Skeletal muscle tissue (tissue), 4 donors: ENCODE measurements around the gene HTRA2. TPM values are rescaled to one million over a fixed set of nuclear protein-coding genes. Genes with fewer than 3 reads are reported as not detected.

Experiments
- H3K27ac ChIP-seq: one replicate; pipeline ENCODE4 v1.7.0; 2013; ENCODE audit warnings: mild to moderate bottlenecking, low read depth, low read length, inconsistent platforms
- H3K27me3 ChIP-seq, 3 donors: one replicate each; pipeline ENCODE4 v1.7.0; 2013; ENCODE audit warnings: low read length in 3 of 3; ENCODE audit not compliant: control insufficient read depth in 3 of 3, insufficient read depth in 3 of 3
- H3K36me3 ChIP-seq, 3 donors: one replicate each; pipeline ENCODE4 v1.7.0; 2013; ENCODE audit warnings: low read length in 3 of 3; ENCODE audit not compliant: control insufficient read depth in 3 of 3, insufficient read depth in 3 of 3
- H3K4me1 ChIP-seq, 3 donors: one replicate each; pipeline ENCODE4 v1.7.0; 2013; ENCODE audit warnings: low read length in 3 of 3, mild to moderate bottlenecking in 3 of 3; ENCODE audit not compliant: control insufficient read depth in 3 of 3, insufficient read depth in 3 of 3
- H3K4me3 ChIP-seq, 3 donors: one replicate each; pipeline ENCODE4 v1.7.0; 2013; ENCODE audit warnings: low read length in 3 of 3
- H3K9ac ChIP-seq, 3 donors: one replicate each; pipeline ENCODE4 v1.7.0; 2013; ENCODE audit warnings: low read length in 3 of 3, mild to moderate bottlenecking in 3 of 3, moderate library complexity in 2 of 3, low read depth in 1 of 3
- H3K9me3 ChIP-seq, 3 donors: one replicate each; pipeline ENCODE4 v1.7.0; 2013; ENCODE audit warnings: low read length in 3 of 3; ENCODE audit not compliant: control insufficient read depth in 3 of 3
- total RNA-seq: library from RNA; depleted of rRNA; stranded (reverse); fragments of >200 nt; gene quantifications from one replicate; pipeline ENCODE4 v1.2.3, GENCODE V29; 2014
- donor health status: Osteomylitis.

Gene HTRA2
- total RNA-seq, 1 donor from 2014 or later: 42.3 TPM

- Histone ChIP-seq H3K9ac (peak overlapping the region; percentile 78 to 88 (median 82)), H3K9me3 (no peaks in the 10 kb centered on the region), H3K4me3 (peak overlapping the region; percentile 83 to 93 (median 88)), H3K27me3 (no peaks in the 10 kb centered on the region), H3K4me1 (peaks cover 25 to 31% (median 29%) of the 10 kb centered on the region in 3 donors), H3K27ac (peak overlapping the region; percentile 82), H3K36me3 (peaks cover 49 to 63% (median 52%) of the 10 kb centered on the region in 3 donors)
These were observed 780 bp downstream of the HTRA2 start for GRCh38 chr2:74530239-74531187.

GRCh38 chr2:74531666-74532065, 1.9 kb downstream of the HTRA2 start:
- peaks cover 39 to 51% (median 43%) of the 10 kb centered on the region in 3 donors for H3K36me3 ChIP-seq
- no peak overlapping the region for H3K27ac ChIP-seq
- H3K27me3 ChIP-seq: peaks cover 0 to under 1% (median 0%) of the 10 kb centered on the region in 3 donors
- no peak overlapping the region for H3K4me3 ChIP-seq
- H3K9me3 ChIP-seq: no peaks in the 10 kb centered on the region
- no peak overlapping the region for H3K9ac ChIP-seq
- H3K4me1 ChIP-seq: peaks cover 25 to 31% (median 29%) of the 10 kb centered on the region in 3 donors

GRCh38 chr2:74532222-74532621, 2.5 kb downstream of the HTRA2 start:
- Histone ChIP-seq H3K4me1 (peaks cover 25 to 31% (median 29%) of the 10 kb centered on the region in 3 donors), H3K27me3 (peaks cover 0 to 3% (median 0%) of the 10 kb centered on the region in 3 donors), H3K4me3 (no peak overlapping the region), H3K36me3 (peaks cover 33 to 46% (median 37%) of the 10 kb centered on the region in 3 donors), H3K9ac (no peak overlapping the region), H3K9me3 (no peaks in the 10 kb centered on the region), H3K27ac (no peak overlapping the region)

GRCh38 chr2:74533464-74533863, 3.7 kb downstream of the HTRA2 start:
- H3K36me3 ChIP-seq: peaks cover 22 to 34% (median 25%) of the 10 kb centered on the region in 3 donors
- H3K27me3 ChIP-seq: peaks cover 0 to 4% (median 1%) of the 10 kb centered on the region in 3 donors
- no peaks in the 10 kb centered on the region for H3K9me3 ChIP-seq
- H3K9ac ChIP-seq: no peak overlapping the region
- H3K4me3 ChIP-seq: no peak overlapping the region
- no peak overlapping the region for H3K27ac ChIP-seq
- peaks cover 20 to 22% (median 20%) of the 10 kb centered on the region in 3 donors for H3K4me1 ChIP-seq

- H3K27ac ChIP-seq: no peak overlapping the region
- H3K27me3 ChIP-seq: peaks cover 2 to 9% (median 4%) of the 10 kb centered on the region in 3 donors
- H3K9ac ChIP-seq: no peak overlapping the region
- H3K4me1 ChIP-seq: peaks cover 12 to 13% (median 13%) of the 10 kb centered on the region in 3 donors
- H3K4me3 ChIP-seq: no peak overlapping the region
- no peaks in the 10 kb centered on the region for H3K9me3 ChIP-seq
- peaks cover 20 to 29% (median 24%) of the 10 kb centered on the region in 3 donors for H3K36me3 ChIP-seq
These were observed 4.7 kb downstream of the HTRA2 start for GRCh38 chr2:74534411-74534810.

- peaks cover 2 to 9% (median 4%) of the 10 kb centered on the region in 3 donors for H3K27me3 ChIP-seq
- no peak overlapping the region for H3K27ac ChIP-seq
- no peaks in the 10 kb centered on the region for H3K9me3 ChIP-seq
- H3K36me3 ChIP-seq: peaks cover 20 to 29% (median 24%) of the 10 kb centered on the region in 3 donors
- H3K4me3 ChIP-seq: no peak overlapping the region
- no peak overlapping the region for H3K9ac ChIP-seq
- H3K4me1 ChIP-seq: peaks cover 12 to 14% (median 13%) of the 10 kb centered on the region in 3 donors
These were observed 5.8 kb downstream of the HTRA2 start for GRCh38 chr2:74535440-74535965.

GRCh38 chr2:74536166-74536950, 6.6 kb downstream of the HTRA2 start:
- no peak overlapping the region for H3K27ac ChIP-seq
- H3K4me3 ChIP-seq: no peak overlapping the region
- H3K9ac ChIP-seq: no peak overlapping the region
- H3K27me3 ChIP-seq: peaks cover 2 to 9% (median 4%) of the 10 kb centered on the region in 3 donors
- peaks cover 3 to 7% (median 5%) of the 10 kb centered on the region in 3 donors for H3K4me1 ChIP-seq
- H3K9me3 ChIP-seq: no peaks in the 10 kb centered on the region
- H3K36me3 ChIP-seq: peaks cover 16 to 24% (median 22%) of the 10 kb centered on the region in 3 donors

GRCh38 chr2:74537140-74537539, 7.4 kb downstream of the HTRA2 start:
- Histone ChIP-seq H3K4me1 (peaks cover 0 to 4% (median 2%) of the 10 kb centered on the region in 3 donors), H3K9me3 (no peaks in the 10 kb centered on the region), H3K4me3 (no peak overlapping the region), H3K27ac (no peak overlapping the region), H3K27me3 (peaks cover 2 to 9% (median 4%) of the 10 kb centered on the region in 3 donors), H3K9ac (no peak overlapping the region), H3K36me3 (peaks cover 14 to 20% (median 16%) of the 10 kb centered on the region in 3 donors)

- Histone ChIP-seq H3K4me3 (no peak overlapping the region), H3K9me3 (no peaks in the 10 kb centered on the region), H3K36me3 (peaks cover 0 to 3% (median 3%) of the 10 kb centered on the region in 3 donors), H3K9ac (no peak overlapping the region), H3K4me1 (peaks cover 0 to 4% (median 2%) of the 10 kb centered on the region in 3 donors), H3K27ac (no peak overlapping the region), H3K27me3 (peaks cover 2 to 9% (median 4%) of the 10 kb centered on the region in 3 donors)
These were observed 9.2 kb downstream of the HTRA2 start for GRCh38 chr2:74538881-74539339.
